Suprapubic skin (tissue), 4 donors: Measurements from ENCODE around the gene RBM17. TPM values are rescaled to one million over a fixed set of nuclear protein-coding genes. Genes with fewer than 3 reads are reported as not detected.

Source experiments
- DNase-seq, 2 donors: peaks; one replicate each; pipeline ENCODE4 v3.0.0-alpha.2; 2019; ENCODE audit warnings: low spot score in 2 of 2
- H3K27ac ChIP-seq: fragments of 200-600 bp; sonication (generic); one replicate; pipeline ENCODE4 v1.5.1; 2019
- H3K27me3 ChIP-seq: fragments of 200-600 bp; sonication (generic); one replicate; pipeline ENCODE4 v1.5.1; 2019
- H3K36me3 ChIP-seq: fragments of 200-600 bp; sonication (generic); one replicate; pipeline ENCODE4 v1.5.1; 2019
- H3K4me1 ChIP-seq: fragments of 200-600 bp; sonication (generic); one replicate; pipeline ENCODE4 v1.5.1; 2019
- H3K4me3 ChIP-seq: fragments of 200-600 bp; sonication (generic); one replicate; pipeline ENCODE4 v1.5.1; 2019; ENCODE audit warnings: mild to moderate bottlenecking
- H3K9me3 ChIP-seq: fragments of 200-600 bp; sonication (generic); one replicate; pipeline ENCODE4 v1.5.1; 2019
- EP300 ChIP-seq: sonication (generic); formaldehyde crosslinking; IDR thresholded peaks from one replicate; pipeline ENCODE4 v1.6.1; 2017; ENCODE audit warnings: antibody characterized with exemption
- POLR2A ChIP-seq, 2 donors: fragments of 450-650 bp; IDR thresholded peaks; one replicate each; pipeline ENCODE4 v1.6.1; 2017; ENCODE audit warnings: antibody characterized with exemption in 2 of 2, mild to moderate bottlenecking in 2 of 2, moderate library complexity in 2 of 2
- POLR2AphosphoS5 ChIP-seq, 3 donors: sonication (generic); formaldehyde crosslinking; IDR thresholded peaks; one replicate each; pipeline ENCODE4 v1.6.1; 2017; ENCODE audit warnings: antibody characterized with exemption in 3 of 3
- WGBS: methylation state at CpG from one replicate; pipeline ENCODE4 v1.1.5; 2018; 5-methylcytosine and 5-hydroxymethylcytosine counted together
- total RNA-seq, 4 donors: library from RNA; depleted of rRNA; stranded (reverse); fragments of >200 nt; gene quantifications; one replicate each; pipeline ENCODE4 v1.1.0, GENCODE V29; 2016
- TF ChIP-seq, protein P1 (sequence below), 2 donors: fragments of 200-600 bp in 1 of 2; fragments of 450-650 bp in 1 of 2; sonication (generic) in 1 of 2; IDR thresholded peaks; one replicate each; pipeline ENCODE4 v1.5.1; 2016 to 2019; ENCODE audit warnings: antibody characterized with exemption in 2 of 2, mild to moderate bottlenecking in 1 of 2, moderate library complexity in 1 of 2

Gene RBM17
- total RNA-seq, 4 donors from 2014 or later, result 31.9 to 85.6 (median 42.9) TPM

DNA sequence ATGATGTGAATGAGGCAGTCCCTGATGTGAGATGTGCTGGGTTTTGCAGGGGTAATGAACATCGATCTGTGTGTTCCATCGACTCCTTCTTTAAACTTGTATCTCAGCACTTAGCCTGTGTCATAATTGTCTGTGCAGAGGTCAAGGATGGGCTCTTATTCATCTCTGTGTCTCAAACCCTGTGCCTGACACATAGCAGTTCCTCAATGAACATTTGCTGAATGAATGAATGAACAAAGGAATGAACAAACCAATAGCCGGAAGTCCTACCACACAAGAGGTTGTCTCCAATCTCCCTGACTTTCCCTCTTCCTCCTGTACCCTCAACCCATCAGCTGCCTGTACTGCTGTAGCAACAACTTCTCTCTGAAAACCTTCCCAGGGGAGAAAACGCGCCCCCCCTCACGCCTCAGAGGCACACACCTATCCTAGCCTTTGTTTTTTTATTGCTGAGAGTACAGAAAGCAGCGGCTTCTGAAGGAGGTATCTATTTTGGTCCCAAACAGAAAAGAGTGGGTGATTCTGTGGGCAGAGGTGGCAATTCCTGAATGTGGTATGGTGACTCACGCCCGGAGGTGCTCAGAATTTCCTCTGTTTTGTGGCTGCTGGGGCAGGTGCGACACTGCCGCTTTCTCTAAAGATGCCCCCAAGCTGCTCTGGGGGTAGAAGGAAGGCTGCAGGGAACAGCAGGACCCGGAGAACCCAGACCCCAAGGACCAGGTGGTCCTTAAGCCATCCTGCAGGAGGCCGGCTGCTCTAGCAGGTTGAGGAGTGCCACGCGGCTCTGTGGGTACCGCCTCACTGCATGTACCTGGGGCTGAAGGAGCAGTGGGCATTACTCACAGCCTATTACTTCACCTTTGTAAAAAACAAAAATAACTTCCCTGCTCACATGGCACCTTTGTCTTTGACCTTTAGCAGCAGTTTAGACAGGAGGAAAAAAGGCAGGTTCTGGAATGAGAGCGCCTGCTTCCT is 36.3 kb upstream of the RBM17 start:
- H3K27ac ChIP-seq, result no peak overlapping the region

DNA sequence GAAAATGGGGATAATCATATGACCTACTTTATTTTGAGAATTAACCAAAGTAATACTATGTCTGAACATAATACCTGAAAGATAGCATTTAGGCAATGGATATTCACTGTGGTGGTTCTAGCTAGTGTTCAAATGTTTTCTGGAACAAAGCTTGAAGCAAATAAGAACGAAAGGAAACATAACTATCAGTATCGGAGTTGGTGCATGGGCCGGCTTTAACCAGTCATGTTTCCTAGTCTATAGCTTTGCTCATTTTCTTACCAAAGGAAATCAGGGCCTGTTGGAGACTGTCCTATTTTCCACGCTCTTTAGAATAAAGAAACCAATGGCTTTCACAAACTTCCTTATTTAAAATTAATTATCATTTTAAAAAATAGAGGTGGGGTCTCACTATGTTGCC is 35.5 kb upstream of the RBM17 start:
- Histone ChIP-seq H3K36me3 (no peaks in the 10 kb centered on the region), H3K4me3 (no peak overlapping the region), H3K27me3 (no peaks in the 10 kb centered on the region), H3K9me3 (no peaks in the 10 kb centered on the region), H3K4me1 (peaks cover 24% of the 10 kb centered on the region), H3K27ac (no peak overlapping the region)
- WGBS, result 74% methylated on average over 4 of the region's 4 CpGs
- DNase-seq, result no peak
- TF ChIP-seq, protein P1, sequence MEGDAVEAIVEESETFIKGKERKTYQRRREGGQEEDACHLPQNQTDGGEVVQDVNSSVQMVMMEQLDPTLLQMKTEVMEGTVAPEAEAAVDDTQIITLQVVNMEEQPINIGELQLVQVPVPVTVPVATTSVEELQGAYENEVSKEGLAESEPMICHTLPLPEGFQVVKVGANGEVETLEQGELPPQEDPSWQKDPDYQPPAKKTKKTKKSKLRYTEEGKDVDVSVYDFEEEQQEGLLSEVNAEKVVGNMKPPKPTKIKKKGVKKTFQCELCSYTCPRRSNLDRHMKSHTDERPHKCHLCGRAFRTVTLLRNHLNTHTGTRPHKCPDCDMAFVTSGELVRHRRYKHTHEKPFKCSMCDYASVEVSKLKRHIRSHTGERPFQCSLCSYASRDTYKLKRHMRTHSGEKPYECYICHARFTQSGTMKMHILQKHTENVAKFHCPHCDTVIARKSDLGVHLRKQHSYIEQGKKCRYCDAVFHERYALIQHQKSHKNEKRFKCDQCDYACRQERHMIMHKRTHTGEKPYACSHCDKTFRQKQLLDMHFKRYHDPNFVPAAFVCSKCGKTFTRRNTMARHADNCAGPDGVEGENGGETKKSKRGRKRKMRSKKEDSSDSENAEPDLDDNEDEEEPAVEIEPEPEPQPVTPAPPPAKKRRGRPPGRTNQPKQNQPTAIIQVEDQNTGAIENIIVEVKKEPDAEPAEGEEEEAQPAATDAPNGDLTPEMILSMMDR (IDR thresholded peaks at IDR 0.05), result no peak
- TF ChIP-seq POLR2A (IDR thresholded peaks at IDR 0.05) (no peak), EP300 (no peak), POLR2AphosphoS5 (IDR thresholded peaks at IDR 0.05) (no peak)

More for the DNA sequence above, 36.3 kb upstream of the RBM17 start:
- 66% methylated on average over 17 of the region's 17 CpGs for WGBS
- Histone ChIP-seq H3K27me3 (no peaks in the 10 kb centered on the region), H3K4me1 (peaks cover 24% of the 10 kb centered on the region), H3K36me3 (no peaks in the 10 kb centered on the region), H3K9me3 (no peaks in the 10 kb centered on the region), H3K4me3 (no peak overlapping the region)
- DNase-seq, result no peak
- TF ChIP-seq POLR2A (IDR thresholded peaks at IDR 0.05) (no peak), POLR2AphosphoS5 (IDR thresholded peaks at IDR 0.05) (no peak)

GRCh38 chr10:6053816-6054631 is 34.8 kb upstream of the RBM17 start:
- Histone ChIP-seq H3K9me3 (no peaks in the 10 kb centered on the region), H3K4me3 (no peak overlapping the region), H3K27me3 (no peaks in the 10 kb centered on the region), H3K4me1 (peaks cover 24% of the 10 kb centered on the region), H3K36me3 (no peaks in the 10 kb centered on the region), H3K27ac (peak overlapping the region; percentile 11)
- 68% methylated on average over 18 of the region's 18 CpGs for WGBS
- no peak for TF ChIP-seq POLR2A (IDR thresholded peaks at IDR 0.05)
- TF ChIP-seq, protein P1 (IDR thresholded peaks at IDR 0.05), result no peak
- TF ChIP-seq POLR2AphosphoS5 (IDR thresholded peaks at IDR 0.05), result no peak
- no peak for TF ChIP-seq EP300
- peak in 1 of 2 donors; percentile 78 for DNase-seq

- H3K9me3 ChIP-seq, result no peaks in the 10 kb centered on the region
- TF ChIP-seq POLR2AphosphoS5 (IDR thresholded peaks at IDR 0.05) (no peak), POLR2A (IDR thresholded peaks at IDR 0.05) (no peak), EP300 (no peak)
- TF ChIP-seq, protein P1 (IDR thresholded peaks at IDR 0.05), result no peak
- H3K4me3 ChIP-seq, result no peak overlapping the region
- no peak overlapping the region for H3K27ac ChIP-seq
- WGBS, result 93% methylated on average over 5 of the region's 5 CpGs
- H3K36me3 ChIP-seq, result no peaks in the 10 kb centered on the region
- peaks cover 24% of the 10 kb centered on the region for H3K4me1 ChIP-seq
- H3K27me3 ChIP-seq, result no peaks in the 10 kb centered on the region
- no peak for DNase-seq
Measured at GRCh38 chr10:6054884-6055283, 34.0 kb upstream of the RBM17 start.

DNA sequence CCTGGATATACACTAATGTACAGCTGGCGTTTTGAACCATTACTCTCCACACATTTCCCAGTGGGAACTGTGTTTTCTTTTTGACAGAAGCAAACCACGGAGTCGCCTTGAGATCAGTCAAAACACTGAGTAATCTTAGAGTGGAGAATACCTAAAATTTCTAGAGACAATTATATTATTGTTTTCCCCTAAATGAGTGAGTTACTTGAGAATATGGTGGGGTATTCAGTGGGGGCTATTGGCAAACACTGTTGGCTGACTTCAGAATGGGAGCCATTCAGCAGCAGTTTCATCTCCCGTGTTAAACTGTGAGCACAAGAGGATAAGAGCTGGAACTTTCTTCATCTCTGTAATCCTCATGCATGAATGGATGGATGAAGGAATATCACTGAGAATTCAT is 32.9 kb upstream of the RBM17 start:
- whole genome bisulfite sequencing, result 82% methylated on average over 4 of the region's 4 CpGs
- Histone ChIP-seq H3K4me3 (no peak overlapping the region), H3K9me3 (no peaks in the 10 kb centered on the region)

More for the DNA sequence above, 32.9 kb upstream of the RBM17 start:
- no peak for DNase-seq
- H3K27ac ChIP-seq, result no peak overlapping the region
- H3K27me3 ChIP-seq, result no peaks in the 10 kb centered on the region
- TF ChIP-seq POLR2A (IDR thresholded peaks at IDR 0.05) (no peak), POLR2AphosphoS5 (IDR thresholded peaks at IDR 0.05) (no peak), EP300 (no peak)
- TF ChIP-seq, protein P1 (IDR thresholded peaks at IDR 0.05), result no peak
- H3K36me3 ChIP-seq, result no peaks in the 10 kb centered on the region
- peaks cover 24% of the 10 kb centered on the region for H3K4me1 ChIP-seq
